WERI-Rb-1 (cell line): Measurements from ENCODE around the gene PALB2.

ENCODE experiments used
- DNase-seq: peaks from one replicate; pipeline ENCODE4 v3.0.0-alpha.2; 2020
- H3K27ac ChIP-seq: fragments of 250-450 bp; sonication (Bioruptor Pico); 2 replicates; pipeline ENCODE4 v1.5.1; 2020; ENCODE audit warnings: mild to moderate bottlenecking, moderate library complexity
- H3K27me3 ChIP-seq: fragments of 250-450 bp; sonication (Bioruptor Pico); 2 replicates; pipeline ENCODE4 v1.5.1; 2021; ENCODE audit warnings: mild to moderate bottlenecking, low read depth, moderate library complexity; ENCODE audit not compliant: insufficient read depth, severe bottlenecking
- H3K36me3 ChIP-seq: fragments of 250-450 bp; sonication (Bioruptor Pico); 2 replicates; pipeline ENCODE4 v1.5.1; 2020; ENCODE audit warnings: mild to moderate bottlenecking, moderate library complexity
- H3K4me3 ChIP-seq: 2 replicates; pipeline ENCODE4 v1.5.1; 2011; ENCODE audit warnings: low read depth, mild to moderate bottlenecking, control low read depth, low read length
- H3K9me3 ChIP-seq: fragments of 250-450 bp; sonication (Bioruptor Pico); 2 replicates; pipeline ENCODE4 v1.5.1; 2021; ENCODE audit warnings: mild to moderate bottlenecking, moderate library complexity; ENCODE audit not compliant: severe bottlenecking
- CTCF ChIP-seq: IDR thresholded peaks from 2 replicates; pipeline ENCODE4 v1.5.1; 2011; ENCODE audit warnings: low read depth, mild to moderate bottlenecking, control low read depth, inconsistent platforms, low read length

PALB2 gene

GRCh38 chr16:23577493-23577892 lies 63.6 kb downstream of the PALB2 start:
- Histone ChIP-seq H3K36me3 (peaks cover 60% of the 10 kb centered on the region), H3K4me3 (no peak overlapping the region), H3K9me3 (no peaks in the 10 kb centered on the region), H3K27me3 (no peaks in the 10 kb centered on the region), H3K27ac (no peak overlapping the region)
- no peak for TF ChIP-seq CTCF
- no peak for DNase-seq

GRCh38 chr16:23575834-23576233 lies 65.3 kb downstream of the PALB2 start:
- Histone ChIP-seq H3K4me3 (no peak overlapping the region), H3K36me3 (peaks cover 61% of the 10 kb centered on the region), H3K27ac (no peak overlapping the region), H3K9me3 (no peaks in the 10 kb centered on the region), H3K27me3 (no peaks in the 10 kb centered on the region)
- DNase-seq, result no peak
- 0 out of 2 replicates have a peak, but pooled peaks have one; percentile 4 for TF ChIP-seq CTCF

- Histone ChIP-seq H3K27ac (no peak overlapping the region), H3K9me3 (no peaks in the 10 kb centered on the region), H3K27me3 (no peaks in the 10 kb centered on the region), H3K36me3 (peaks cover 58% of the 10 kb centered on the region), H3K4me3 (no peak overlapping the region)
- DNase-seq, result no peak
- no peak for TF ChIP-seq CTCF
Observed at GRCh38 chr16:23573817-23574216, 67.3 kb downstream of the PALB2 start.

GRCh38 chr16:23572394-23572793 lies 68.7 kb downstream of the PALB2 start:
- DNase-seq, result no peak
- Histone ChIP-seq H3K27ac (no peak overlapping the region), H3K27me3 (no peaks in the 10 kb centered on the region), H3K36me3 (peaks cover 60% of the 10 kb centered on the region), H3K9me3 (no peaks in the 10 kb centered on the region), H3K4me3 (no peak overlapping the region)
- TF ChIP-seq CTCF, result no peak

- H3K9me3 ChIP-seq, result no peaks in the 10 kb centered on the region
- DNase-seq, result no peak
- no peak overlapping the region for H3K27ac ChIP-seq
- no peaks in the 10 kb centered on the region for H3K27me3 ChIP-seq
- H3K36me3 ChIP-seq, result peaks cover 62% of the 10 kb centered on the region
- TF ChIP-seq CTCF, result no peak
- H3K4me3 ChIP-seq, result no peak overlapping the region
Observed at GRCh38 chr16:23571895-23572294, 69.2 kb downstream of the PALB2 start.

- TF ChIP-seq CTCF, result no peak
- Histone ChIP-seq H3K9me3 (no peaks in the 10 kb centered on the region), H3K36me3 (peaks cover 68% of the 10 kb centered on the region), H3K4me3 (no peak overlapping the region), H3K27ac (no peak overlapping the region), H3K27me3 (no peaks in the 10 kb centered on the region)
- DNase-seq, result no peak
Observed at GRCh38 chr16:23570992-23571632, 70.0 kb downstream of the PALB2 start.
